ENCODE data around the gene RBCK1. TPM values are rescaled to one million over a fixed set of nuclear protein-coding genes. Genes with fewer than 3 reads are reported as not detected.

Gene RBCK1
- total and polyA plus RNA-seq, 2 donors (not counting 1 experiment from before 2014, with no cell fraction given) = 128 to 135 TPM

- TF ChIP-seq EZH2 (IDR thresholded peaks at IDR 0.05; ENCODE audit: borderline replicate concordance, insufficient read depth, low read depth, low read length, poor library complexity, severe bottlenecking) = no peak
- TF ChIP-seq, protein P1, sequence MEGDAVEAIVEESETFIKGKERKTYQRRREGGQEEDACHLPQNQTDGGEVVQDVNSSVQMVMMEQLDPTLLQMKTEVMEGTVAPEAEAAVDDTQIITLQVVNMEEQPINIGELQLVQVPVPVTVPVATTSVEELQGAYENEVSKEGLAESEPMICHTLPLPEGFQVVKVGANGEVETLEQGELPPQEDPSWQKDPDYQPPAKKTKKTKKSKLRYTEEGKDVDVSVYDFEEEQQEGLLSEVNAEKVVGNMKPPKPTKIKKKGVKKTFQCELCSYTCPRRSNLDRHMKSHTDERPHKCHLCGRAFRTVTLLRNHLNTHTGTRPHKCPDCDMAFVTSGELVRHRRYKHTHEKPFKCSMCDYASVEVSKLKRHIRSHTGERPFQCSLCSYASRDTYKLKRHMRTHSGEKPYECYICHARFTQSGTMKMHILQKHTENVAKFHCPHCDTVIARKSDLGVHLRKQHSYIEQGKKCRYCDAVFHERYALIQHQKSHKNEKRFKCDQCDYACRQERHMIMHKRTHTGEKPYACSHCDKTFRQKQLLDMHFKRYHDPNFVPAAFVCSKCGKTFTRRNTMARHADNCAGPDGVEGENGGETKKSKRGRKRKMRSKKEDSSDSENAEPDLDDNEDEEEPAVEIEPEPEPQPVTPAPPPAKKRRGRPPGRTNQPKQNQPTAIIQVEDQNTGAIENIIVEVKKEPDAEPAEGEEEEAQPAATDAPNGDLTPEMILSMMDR (IDR thresholded peaks at IDR 0.05) = no peak
- Mint-ChIP-seq H3K4me1 (no peaks in the 10 kb centered on the region), H3K4me3 (no peak overlapping the region), H3K27ac (no peak overlapping the region), H3K9me3 (ENCODE audit: insufficient read depth) (no peaks in the 10 kb centered on the region), H3K27me3 (peaks cover 15% of the 10 kb centered on the region)
- no peak overlapping the region for H3K27ac ChIP-seq (ENCODE audit: low read length in 2 of 2)
- no peak overlapping the region for H3K4me3 ChIP-seq (ENCODE audit: control extremely low read depth in 1 of 5, extremely low read depth in 1 of 5, insufficient read depth in 1 of 5, low read depth in 2 of 5, low read length in 4 of 5)
- H3K4me1 ChIP-seq (ENCODE audit: control insufficient read depth in 2 of 2, insufficient read depth in 2 of 2, low read length in 2 of 2) = no peaks in the 10 kb centered on the region
- H3K9ac ChIP-seq (ENCODE audit: low read length) = no peak overlapping the region
- ATAC-seq (ENCODE audit: low read depth) (no peak), DNase-seq (no peak)
- H4K20me1 ChIP-seq (ENCODE audit: control insufficient read depth, insufficient read depth, low read length, poor library complexity, severe bottlenecking) = no peaks in the 10 kb centered on the region
- ChIA-PET CTCF (interaction anchor here (1.1 kb wide), 1 partner anchor 9 kb away, joined by 5 read pairs; no protein-coding TSS in a partner anchor), POLR2A (no interaction called here)
- H3K9me3 ChIP-seq (ENCODE audit: control extremely low read depth in 1 of 3, control insufficient read depth in 2 of 3, insufficient read depth in 1 of 3, low read length in 2 of 3) = no peaks in the 10 kb centered on the region
- H3K79me2 ChIP-seq (ENCODE audit: control insufficient read depth, insufficient read depth, low read length) = no peaks in the 10 kb centered on the region
- 90% methylated on average over 5 of the region's 7 CpGs for WGBS (ENCODE audit: insufficient coverage)
- H3K4me2 ChIP-seq (replicated peaks; ENCODE audit: low read depth, low read length, poor library complexity, severe bottlenecking) = no peak overlapping the region
- intact Hi-C loops (cut with micrococcal nuclease) = no loop called here
- H2AFZ ChIP-seq (ENCODE audit: insufficient read depth, low read depth, low read length, poor library complexity, severe bottlenecking) = no peak overlapping the region
- no peaks in the 10 kb centered on the region for H3K36me3 ChIP-seq (replicated peaks in 1 of 2; ENCODE audit: control extremely low read depth in 1 of 2, control insufficient read depth in 1 of 2, extremely low read depth in 1 of 2, insufficient read depth in 2 of 2, low read length in 1 of 2)
- no peaks in the 10 kb centered on the region for H3K27me3 ChIP-seq (replicated peaks in 1 of 4; ENCODE audit: control extremely low read depth in 1 of 4, control insufficient read depth in 3 of 4, insufficient read depth in 4 of 4, low read length in 3 of 4)
Observed at GRCh38 chr20:370977-371754, 36.9 kb upstream of the RBCK1 start.

Measured in B cell (primary cell).